NCI-H82 (cell line): ENCODE results near the gene CHRD.

ENCODE experiments used
- DNase-seq: peaks from one replicate; lab custom pipeline; 2025; lab: John Stamatoyannopoulos, UW

The CHRD gene

GRCh38 chr3:184346480-184347190, 33.2 kb upstream of the CHRD start:
- no peak for DNase-seq

GRCh38 chr3:184347321-184348056, 32.4 kb upstream of the CHRD start:
- peak; percentile 76 for DNase-seq

- DNase-seq: peak; percentile 66
Measured at GRCh38 chr3:184348057-184348382, 31.8 kb upstream of the CHRD start.

GRCh38 chr3:184349563-184350470, 30.0 kb upstream of the CHRD start:
- DNase-seq: no peak

- no peak for DNase-seq
Measured at GRCh38 chr3:184350618-184351017, 29.2 kb upstream of the CHRD start.

GRCh38 chr3:184351511-184352148, 28.2 kb upstream of the CHRD start:
- no peak for DNase-seq

GRCh38 chr3:184352149-184352785, 27.6 kb upstream of the CHRD start:
- no peak for DNase-seq

- DNase-seq: no peak
Measured at GRCh38 chr3:184352897-184353545, 26.8 kb upstream of the CHRD start.

GRCh38 chr3:184353546-184353941, 26.3 kb upstream of the CHRD start:
- DNase-seq: no peak

- peak; percentile 84 for DNase-seq
Measured at GRCh38 chr3:184354121-184354728, 25.6 kb upstream of the CHRD start.

- DNase-seq: no peak
Measured at GRCh38 chr3:184354754-184355153, 25.1 kb upstream of the CHRD start.

- no peak for DNase-seq
Measured at GRCh38 chr3:184355261-184356040, 24.4 kb upstream of the CHRD start.

GRCh38 chr3:184357248-184358123, 22.4 kb upstream of the CHRD start:
- no peak for DNase-seq

GRCh38 chr3:184358124-184358767, 21.6 kb upstream of the CHRD start:
- no peak for DNase-seq

GRCh38 chr3:184358921-184359350, 20.9 kb upstream of the CHRD start:
- DNase-seq: peak; percentile 55

GRCh38 chr3:184359610-184360009, 20.2 kb upstream of the CHRD start:
- peak; percentile 61 for DNase-seq

- peak; percentile 51 for DNase-seq
Measured at GRCh38 chr3:184360070-184360928, 19.6 kb upstream of the CHRD start.
